Choroid plexus epithelial cell (primary cell): ENCODE data around the gene GOLGA1.
A peak's percentile ranks its signal among the peaks of the same experiment; 100 is the strongest.

Source experiments
- DNase-seq: peaks from one replicate; pipeline ENCODE4 v3.0.0-alpha.2; 2010; ENCODE audit warnings: low read depth
- H3K4me3 ChIP-seq: 2 replicates; pipeline ENCODE4 v1.5.1; 2011; ENCODE audit warnings: low read depth, mild to moderate bottlenecking, control low read depth, low read length, moderate library complexity
- CTCF ChIP-seq: conservative IDR thresholded peaks from 2 replicates; pipeline ENCODE4 v1.5.1; 2011; ENCODE audit warnings: low read depth, mild to moderate bottlenecking, control low read depth, inconsistent platforms, low read length, moderate library complexity

GOLGA1 gene

GRCh38 chr9:124877021-124877782, 63.7 kb downstream of the GOLGA1 start:
- no peak overlapping the region for H3K4me3 ChIP-seq
- no peak for DNase-seq
- TF ChIP-seq CTCF = no peak

GRCh38 chr9:124875501-124875900, 65.4 kb downstream of the GOLGA1 start:
- no peak overlapping the region for H3K4me3 ChIP-seq
- TF ChIP-seq CTCF = no peak
- DNase-seq = no peak

GRCh38 chr9:124873664-124874063, 67.2 kb downstream of the GOLGA1 start:
- TF ChIP-seq CTCF = no peak
- no peak for DNase-seq
- H3K4me3 ChIP-seq = no peak overlapping the region

- DNase-seq = no peak
- no peak overlapping the region for H3K4me3 ChIP-seq
- no peak for TF ChIP-seq CTCF
Observed at GRCh38 chr9:124871156-124871561, 69.7 kb downstream of the GOLGA1 start.

- no peak for TF ChIP-seq CTCF
- no peak for DNase-seq
- peak overlapping the region; percentile 96 for H3K4me3 ChIP-seq
Observed at GRCh38 chr9:124870723-124871122, 70.2 kb downstream of the GOLGA1 start.

- DNase-seq = peak; percentile 51
- peak overlapping the region; percentile 96 for H3K4me3 ChIP-seq
Observed at GRCh38 chr9:124869986-124870560, 70.8 kb downstream of the GOLGA1 start.

More at GRCh38 chr9:124869986-124870560, 70.8 kb downstream of the GOLGA1 start:
- TF ChIP-seq CTCF = no peak
